HepG2 (cell line): Measurements from ENCODE around the gene KPNA3. TPM values are rescaled to one million over a fixed set of nuclear protein-coding genes. Genes with fewer than 3 reads are reported as not detected.

Source experiments
- ATAC-seq: fragments of 200-7000 bp; cut with Tn5 transposase; 3 replicates; pipeline ENCODE4 v1.9.1; 2020; ENCODE audit warnings: mild to moderate bottlenecking, moderate library complexity
- BruUV-seq: library from RNA; stranded (reverse); fragments of 400-500 nt; replicated peaks from 2 replicates; lab custom pipeline; 2021; lab: Mats Ljungman, UMichigan
- CTCF ChIA-PET: fragments of 300-600 bp; formaldehyde crosslinking; extraction: SDS; loops from one replicate; lab custom pipeline; 2021; ENCODE audit warnings: low total read pairs, inconsistent platforms, low intra/inter-chr PET ratio; lab: Yijun Ruan, JAX
- POLR2A ChIA-PET: fragments of 350-600 bp; sonication (Branson Sonifier 250); formaldehyde crosslinking; loops from one replicate; lab custom pipeline; 2020; ENCODE audit warnings: antibody characterized with exemption, inconsistent platforms; lab: Yijun Ruan, JAX
- DNase-seq: peaks from one replicate; pipeline ENCODE4 v3.0.0-alpha.2; 2015; ENCODE audit warnings: low spot score
- FAIRE-seq: peaks from 3 replicates; lab custom pipeline; 2011; peaks lifted over from hg19 to GRCh38; lab: Jason Lieb, UNC
- H2AFZ ChIP-seq: one replicate; pipeline ENCODE4 v1.6.1; 2011; ENCODE audit warnings: low read length, inconsistent platforms
- H3K27ac ChIP-seq: fragments of 300-600 bp; 3 replicates; pipeline ENCODE4 v1.8.0; 2011; ENCODE audit warnings: mixed run types, mild to moderate bottlenecking, mixed read lengths, low read length, inconsistent platforms; ENCODE audit not compliant: insufficient read depth; ENCODE audit errors: extremely low read length
- H3K27me3 ChIP-seq, 2 experiments: fragments of 200-600 bp in 1 of 2; 2 replicates in 1 of 2; 3 replicates in 1 of 2; pipeline versions ENCODE4 v1.6.0 to v1.8.0; 2011; ENCODE audit warnings: low read length in 2 of 2, mild to moderate bottlenecking in 2 of 2, moderate library complexity in 2 of 2, inconsistent platforms in 1 of 2; ENCODE audit not compliant: insufficient read depth in 2 of 2, control insufficient read depth in 1 of 2
- H3K36me3 ChIP-seq, 2 experiments: fragments of 200-600 bp in 1 of 2; replicated peaks in 1 of 2; 2 replicates in 1 of 2; 3 replicates in 1 of 2; pipeline versions ENCODE4 v1.5.1 to v1.8.0; 2011; ENCODE audit warnings: low read length in 2 of 2, inconsistent platforms in 1 of 2; ENCODE audit not compliant: insufficient read depth in 2 of 2, control insufficient read depth in 1 of 2
- H3K4me1 ChIP-seq: 2 replicates; pipeline ENCODE4 v1.5.1; 2012; ENCODE audit warnings: low read length, inconsistent platforms; ENCODE audit not compliant: insufficient read depth
- H3K4me2 ChIP-seq: 2 replicates; pipeline ENCODE4 v1.6.0; 2011; ENCODE audit warnings: low read depth, low read length, inconsistent platforms
- H3K4me3 ChIP-seq, 3 experiments: fragments of 200-600 bp in 1 of 3; sonication (generic), shearing (Covaris generic) in 1 of 3; replicated peaks in 1 of 3; 2 replicates each; pipeline ENCODE4 v1.5.1; 2011 to 2016; ENCODE audit warnings: low read length in 3 of 3, inconsistent platforms in 2 of 3, low read depth in 2 of 3, mild to moderate bottlenecking in 2 of 3, control low read depth in 1 of 3, mixed read lengths in 1 of 3; ENCODE audit not compliant: insufficient read depth in 1 of 3
- H3K79me2 ChIP-seq: one replicate; pipeline ENCODE4 v1.6.1; 2011; ENCODE audit warnings: low read length, inconsistent platforms; ENCODE audit not compliant: insufficient read depth
- H3K9ac ChIP-seq: 2 replicates; pipeline ENCODE4 v1.6.0; 2011; ENCODE audit warnings: mild to moderate bottlenecking, low read depth, low read length, inconsistent platforms; ENCODE audit not compliant: insufficient read depth
- H3K9me3 ChIP-seq: 2 replicates; pipeline ENCODE4 v1.5.1; 2012; ENCODE audit warnings: mild to moderate bottlenecking, low read length
- H4K20me1 ChIP-seq: 2 replicates; pipeline ENCODE4 v1.6.0; 2011; ENCODE audit warnings: inconsistent platforms, mild to moderate bottlenecking, low read length, moderate library complexity; ENCODE audit not compliant: insufficient read depth
- EP300 ChIP-seq, 3 experiments: sonication (generic) in 1 of 3; formaldehyde crosslinking in 1 of 3; IDR thresholded peaks; 2 replicates each; pipeline versions ENCODE4 v1.5.1 to v1.6.1; 2011 to 2020; ENCODE audit warnings: low read depth in 2 of 3, low read length in 2 of 3, borderline replicate concordance in 1 of 3, improper control_type of control experiment in 1 of 3, mild to moderate bottlenecking in 1 of 3, missing genetic modification reagents in 1 of 3, moderate library complexity in 1 of 3
- ESRRA ChIP-seq: sonication (generic); formaldehyde crosslinking; IDR thresholded peaks from 2 replicates; pipeline ENCODE4 v1.5.1; 2020; ENCODE audit warnings: mild to moderate bottlenecking, low read depth, missing genetic modification reagents
- HNF4G ChIP-seq, 2 experiments: sonication (generic) in 1 of 2; formaldehyde crosslinking in 1 of 2; IDR thresholded peaks; 2 replicates each; pipeline versions ENCODE4 v1.4.0 to v1.6.1; 2011 to 2020; ENCODE audit warnings: borderline replicate concordance in 2 of 2, low read depth in 2 of 2, mild to moderate bottlenecking in 2 of 2, low read length in 1 of 2, missing genetic modification reagents in 1 of 2, moderate library complexity in 1 of 2
- MAZ ChIP-seq, 2 experiments: sonication (generic) in 1 of 2; formaldehyde crosslinking in 1 of 2; IDR thresholded peaks; 2 replicates each; pipeline versions ENCODE4 v1.5.0 to v1.6.1; 2012 to 2020; ENCODE audit warnings: low read depth in 2 of 2, mild to moderate bottlenecking in 2 of 2, borderline replicate concordance in 1 of 2, improper control_type of control experiment in 1 of 2, low read length in 1 of 2, missing genetic modification reagents in 1 of 2, moderate library complexity in 1 of 2
- MBNL3 ChIP-seq: fragments of 250-450 bp; sonication (Bioruptor Pico); conservative IDR thresholded peaks from 2 replicates; pipeline ENCODE4 v1.8.0; 2022; ENCODE audit warnings: mild to moderate bottlenecking, inconsistent platforms
- SIX1 ChIP-seq: sonication (generic); formaldehyde crosslinking; IDR thresholded peaks from 2 replicates; pipeline ENCODE4 v1.4.0; 2020; ENCODE audit warnings: missing genetic modification reagents, borderline replicate concordance
- SMC3 ChIP-seq: IDR thresholded peaks from 2 replicates; pipeline ENCODE4 v1.6.1; 2011; ENCODE audit warnings: low read length, improper control_type of control experiment
- SP5 ChIP-seq: IDR thresholded peaks from 2 replicates; pipeline ENCODE4 v1.6.1; 2016; ENCODE audit warnings: low read depth, borderline replicate concordance
- TEAD3 ChIP-seq: optimal IDR thresholded peaks from 2 replicates; pipeline ENCODE3; 2016; ENCODE audit warnings: borderline replicate concordance
- THRA ChIP-seq: sonication (generic); formaldehyde crosslinking; IDR thresholded peaks from 2 replicates; pipeline ENCODE4 v1.4.0; 2020; ENCODE audit warnings: missing genetic modification reagents, borderline replicate concordance
- ZNF383 ChIP-seq: sonication (generic); formaldehyde crosslinking; IDR thresholded peaks from 2 replicates; pipeline ENCODE4 v1.4.0; 2020; ENCODE audit warnings: missing genetic modification reagents, mild to moderate bottlenecking, borderline replicate concordance
- ZNF850 ChIP-seq: sonication (generic); formaldehyde crosslinking; conservative IDR thresholded peaks from 2 replicates; pipeline ENCODE4 v1.9.0; 2021; ENCODE audit warnings: mild to moderate bottlenecking, missing genetic modification reagents
- WGBS: methylation state at CpG from one replicate; pipeline ENCODE4 v1.1.6; 2017; ENCODE audit warnings: low lambda C conversion rate; 5-methylcytosine and 5-hydroxymethylcytosine counted together
- in situ Hi-C: cut with HindIII; loops from 2 replicates; pipeline ENCODE4 v1.10.0; 2017; ENCODE audit warnings: low pct_unique_long_range_greater_than_20kb; ENCODE audit not compliant: extremely low pct_ligation_motif_present
- intact Hi-C: fragments of 100-400 bp; cut with micrococcal nuclease; formaldehyde crosslinking; loops from one replicate; pipeline ENCODE4 v1.10.0; 2022; ENCODE audit not compliant: unreplicated experiment
- polyA plus RNA-seq, 8 experiments: library from polyadenylated mRNA; depleted of rRNA in 3 of 8; stranded (reverse) in 7 of 8; unstranded in 1 of 8; fragments of >200 nt; fragmentation: Illumina TruSeq in 4 of 8; extraction: Trizol in 4 of 8; gene quantifications; 2 replicates each; pipeline versions ENCODE4 v1.2.1 to v1.2.3, GENCODE V29; 2011 to 2016; ENCODE audit warnings: low read depth in 4 of 8, missing spikeins in 1 of 8, mixed read lengths in 1 of 8; ENCODE audit not compliant: insufficient read depth in 1 of 8
- total RNA-seq, 5 experiments: library from RNA; depleted of rRNA; stranded (reverse); fragments of >200 nt; fragmentation: Illumina TruSeq; extraction: Trizol; gene quantifications; 2 replicates each; pipeline ENCODE4 v1.2.3, GENCODE V29; 2016; ENCODE audit warnings: low read depth in 1 of 5
- TF ChIP-seq, protein P1 (sequence below): sonication (generic); formaldehyde crosslinking; IDR thresholded peaks from 2 replicates; pipeline ENCODE4 v1.5.1; 2020; ENCODE audit warnings: mild to moderate bottlenecking, missing genetic modification reagents, moderate library complexity
- TF ChIP-seq, protein P2 (sequence below): sonication (generic); formaldehyde crosslinking; IDR thresholded peaks from 2 replicates; pipeline ENCODE4 v1.4.0; 2020; ENCODE audit warnings: missing genetic modification reagents

The KPNA3 gene
- total and polyA plus RNA-seq, 2 of the 13 experiments (the other 11 are each of a cell fraction or from before 2014, with no cell fraction given): 13.0 to 28.9 TPM

DNA sequence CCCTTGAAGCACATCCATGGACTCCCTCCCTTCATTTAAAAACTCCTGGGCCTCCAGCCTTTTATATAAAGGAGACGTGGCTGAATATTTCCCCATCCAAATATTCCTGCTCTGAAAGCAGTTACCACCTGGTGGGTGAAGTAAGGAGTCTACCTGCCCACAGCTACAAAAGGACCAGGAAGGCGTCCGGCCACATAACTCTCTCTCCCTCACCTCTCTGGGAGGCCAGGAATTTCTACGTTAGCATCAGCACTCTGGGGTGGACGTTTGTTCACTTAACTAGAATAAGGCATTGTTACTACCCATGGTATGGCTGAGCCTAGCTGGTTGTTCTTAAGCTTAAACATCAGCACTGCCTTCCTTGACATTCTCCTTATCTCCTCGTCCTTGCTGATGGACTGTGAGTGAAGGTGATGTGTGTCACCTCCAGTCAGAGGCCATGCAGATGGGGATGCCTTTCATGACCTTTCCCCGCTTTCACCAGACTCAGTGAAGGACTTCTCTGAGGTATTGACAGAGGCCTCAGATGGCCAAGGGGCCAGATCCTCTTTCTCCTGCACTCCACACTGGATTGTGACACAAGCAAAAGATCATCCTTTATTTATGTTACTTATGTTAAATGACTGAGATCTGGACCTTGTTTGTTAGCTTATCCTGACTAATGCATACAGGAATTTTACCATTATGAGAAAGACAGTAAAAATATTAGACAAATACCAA lies 22.2 kb upstream of the KPNA3 start (continued):
- no peak for TF ChIP-seq ZNF850 (CRISPR knock-in tag)
- no peak for TF ChIP-seq SMC3
- TF ChIP-seq, protein P1, sequence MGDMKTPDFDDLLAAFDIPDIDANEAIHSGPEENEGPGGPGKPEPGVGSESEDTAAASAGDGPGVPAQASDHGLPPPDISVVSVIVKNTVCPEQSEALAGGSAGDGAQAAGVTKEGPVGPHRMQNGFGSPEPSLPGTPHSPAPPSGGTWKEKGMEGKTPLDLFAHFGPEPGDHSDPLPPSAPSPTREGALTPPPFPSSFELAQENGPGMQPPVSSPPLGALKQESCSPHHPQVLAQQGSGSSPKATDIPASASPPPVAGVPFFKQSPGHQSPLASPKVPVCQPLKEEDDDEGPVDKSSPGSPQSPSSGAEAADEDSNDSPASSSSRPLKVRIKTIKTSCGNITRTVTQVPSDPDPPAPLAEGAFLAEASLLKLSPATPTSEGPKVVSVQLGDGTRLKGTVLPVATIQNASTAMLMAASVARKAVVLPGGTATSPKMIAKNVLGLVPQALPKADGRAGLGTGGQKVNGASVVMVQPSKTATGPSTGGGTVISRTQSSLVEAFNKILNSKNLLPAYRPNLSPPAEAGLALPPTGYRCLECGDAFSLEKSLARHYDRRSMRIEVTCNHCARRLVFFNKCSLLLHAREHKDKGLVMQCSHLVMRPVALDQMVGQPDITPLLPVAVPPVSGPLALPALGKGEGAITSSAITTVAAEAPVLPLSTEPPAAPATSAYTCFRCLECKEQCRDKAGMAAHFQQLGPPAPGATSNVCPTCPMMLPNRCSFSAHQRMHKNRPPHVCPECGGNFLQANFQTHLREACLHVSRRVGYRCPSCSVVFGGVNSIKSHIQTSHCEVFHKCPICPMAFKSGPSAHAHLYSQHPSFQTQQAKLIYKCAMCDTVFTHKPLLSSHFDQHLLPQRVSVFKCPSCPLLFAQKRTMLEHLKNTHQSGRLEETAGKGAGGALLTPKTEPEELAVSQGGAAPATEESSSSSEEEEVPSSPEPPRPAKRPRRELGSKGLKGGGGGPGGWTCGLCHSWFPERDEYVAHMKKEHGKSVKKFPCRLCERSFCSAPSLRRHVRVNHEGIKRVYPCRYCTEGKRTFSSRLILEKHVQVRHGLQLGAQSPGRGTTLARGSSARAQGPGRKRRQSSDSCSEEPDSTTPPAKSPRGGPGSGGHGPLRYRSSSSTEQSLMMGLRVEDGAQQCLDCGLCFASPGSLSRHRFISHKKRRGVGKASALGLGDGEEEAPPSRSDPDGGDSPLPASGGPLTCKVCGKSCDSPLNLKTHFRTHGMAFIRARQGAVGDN (CRISPR knock-in tag): no peak
- TF ChIP-seq ESRRA (CRISPR knock-in tag): no peak
- TF ChIP-seq MBNL3: no peak
- no peak for TF ChIP-seq ZNF383 (CRISPR knock-in tag)
- TF ChIP-seq TEAD3: peak; percentile 40

GRCh38 chr13:49812812-49813211 lies 20.3 kb upstream of the KPNA3 start:
- 47% methylated on average over 4 of the region's 4 CpGs for WGBS
- DNase-seq (peak; percentile 66), FAIRE-seq (no peak), ATAC-seq (no peak)
- peak overlapping the region; percentile 10; the same call in 1 of the 2 replicates for H3K4me2 ChIP-seq
- H3K27me3 ChIP-seq: no peaks in the 10 kb centered on the region
- POLR2A ChIA-PET: interaction anchor here (3.2 to 3.3 kb wide), 2 partner anchors 8 to 20 kb away, joined by 19 to 22 read pairs; partner anchors contain the start of gene KPNA3
- no peaks in the 10 kb centered on the region for H3K79me2 ChIP-seq
- no peaks in the 10 kb centered on the region for H3K36me3 ChIP-seq
- peaks cover 83% of the 10 kb centered on the region for H3K4me1 ChIP-seq
- in situ Hi-C loops: loop anchor here (5.0 kb wide), 1 partner anchor 34 kb away; no protein-coding TSS in a partner anchor
- no peak overlapping the region for H2AFZ ChIP-seq
- no peak overlapping the region for H3K4me3 ChIP-seq
- no peak overlapping the region for H3K9ac ChIP-seq
- CTCF ChIA-PET: no interaction called here
- no TSS peak for BruUV-seq
- no peaks in the 10 kb centered on the region for H3K9me3 ChIP-seq
- intact Hi-C loops: loop anchor here (5.0 kb wide), 1 partner anchor 34 kb away; no protein-coding TSS in a partner anchor
- peak overlapping the region; percentile 92 for H3K27ac ChIP-seq
- no peaks in the 10 kb centered on the region for H4K20me1 ChIP-seq
- TF ChIP-seq HNF4G (IDR thresholded peaks at IDR 0.05; ENCODE audit: borderline replicate concordance, low read depth, low read length): peak; percentile 70
- TF ChIP-seq HNF4G (CRISPR knock-in tag; IDR thresholded peaks at IDR 0.05; ENCODE audit: borderline replicate concordance, low read depth): no peak
- peak in 1 of 2 experiments; percentile 48; a peak in 1 of 4 replicates for TF ChIP-seq EP300 (IDR thresholded peaks at IDR 0.05; ENCODE audit: low read depth in 2 of 2, low read length in 2 of 2)
- no peak for TF ChIP-seq EP300 (CRISPR knock-in tag; IDR thresholded peaks at IDR 0.05; ENCODE audit: borderline replicate concordance)
- TF ChIP-seq SIX1 (CRISPR knock-in tag): peak; percentile 33; the same call in 1 of the 2 replicates
- no peak for TF ChIP-seq MAZ (IDR thresholded peaks at IDR 0.05; ENCODE audit: borderline replicate concordance, low read depth, low read length)
- TF ChIP-seq MAZ (CRISPR knock-in tag; IDR thresholded peaks at IDR 0.05; ENCODE audit: low read depth): no peak
- TF ChIP-seq SP5 (CRISPR knock-in tag): peak; percentile 86
- TF ChIP-seq, protein P2, sequence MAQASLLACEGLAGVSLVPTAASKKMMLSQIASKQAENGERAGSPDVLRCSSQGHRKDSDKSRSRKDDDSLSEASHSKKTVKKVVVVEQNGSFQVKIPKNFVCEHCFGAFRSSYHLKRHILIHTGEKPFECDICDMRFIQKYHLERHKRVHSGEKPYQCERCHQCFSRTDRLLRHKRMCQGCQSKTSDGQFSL: no peak
- TF ChIP-seq THRA (CRISPR knock-in tag): peak; percentile 52; the same call in 1 of the 2 replicates
